Smooth muscle cell (in vitro differentiated cells): Measurements from ENCODE around the gene TLL1. TPM values are rescaled to one million over a fixed set of nuclear protein-coding genes. Genes with fewer than 3 reads are reported as not detected.

Experiments used
- DNase-seq: peaks from one replicate; lab custom pipeline; 2025; ENCODE audit not compliant: unreplicated experiment; lab: John Stamatoyannopoulos, UW
- H2AFZ ChIP-seq: fragments of 200-600 bp; sonication (generic); 2 replicates; pipeline ENCODE4 v1.6.0; 2016; ENCODE audit warnings: antibody characterized with exemption, low read depth, mild to moderate bottlenecking
- H3F3A ChIP-seq: fragments of 200-600 bp; sonication (generic); 2 replicates; pipeline ENCODE4 v1.6.0; 2017; ENCODE audit warnings: antibody characterized with exemption, low read depth
- H3K27ac ChIP-seq: fragments of 200-600 bp; sonication (generic); 2 replicates; pipeline ENCODE4 v1.5.1; 2016; ENCODE audit warnings: low read depth, mild to moderate bottlenecking
- H3K27me3 ChIP-seq: fragments of 200-600 bp; sonication (generic); 2 replicates; pipeline ENCODE4 v1.6.1; 2016; ENCODE audit warnings: low read depth, mild to moderate bottlenecking
- H3K36me3 ChIP-seq: fragments of 200-600 bp; sonication (generic); 2 replicates; pipeline ENCODE4 v1.5.1; 2016; ENCODE audit warnings: low read depth
- H3K4me1 ChIP-seq: fragments of 200-600 bp; sonication (generic); 2 replicates; pipeline ENCODE4 v1.5.1; 2016; ENCODE audit warnings: low read depth
- H3K4me2 ChIP-seq: fragments of 200-600 bp; sonication (generic); 2 replicates; pipeline ENCODE4 v1.6.0; 2016; ENCODE audit warnings: mild to moderate bottlenecking
- H3K4me3 ChIP-seq: fragments of 200-600 bp; sonication (generic); 2 replicates; pipeline ENCODE4 v1.5.1; 2016; ENCODE audit warnings: mild to moderate bottlenecking
- H3K79me2 ChIP-seq: fragments of 200-600 bp; sonication (generic); 2 replicates; pipeline ENCODE4 v1.6.0; 2016; ENCODE audit warnings: low read depth, mild to moderate bottlenecking
- H3K9ac ChIP-seq: fragments of 200-600 bp; sonication (generic); 2 replicates; pipeline ENCODE4 v1.6.0; 2016; ENCODE audit warnings: low read depth
- H3K9me3 ChIP-seq: fragments of 200-600 bp; sonication (generic); replicated peaks from 2 replicates; pipeline ENCODE4 v1.5.1; 2016; ENCODE audit warnings: low read depth
- H4K20me1 ChIP-seq: fragments of 200-600 bp; sonication (generic); 2 replicates; pipeline ENCODE4 v1.6.0; 2016; ENCODE audit warnings: low read depth
- WGBS: methylation state at CpG from one replicate; pipeline ENCODE4 v1.1.7; 2016; ENCODE audit warnings: low lambda C conversion rate; 5-methylcytosine and 5-hydroxymethylcytosine counted together
- polyA plus RNA-seq: library from polyadenylated mRNA; unstranded; fragments of >200 nt; fragmentation: Nextera tagmentation; extraction: Ambion mirVana; gene quantifications from 2 replicates; pipeline ENCODE4 v1.2.1, GENCODE V29; 2016
- total RNA-seq: library from RNA; depleted of rRNA; stranded (reverse); fragments of >200 nt; gene quantifications from 2 replicates; pipeline ENCODE4 v1.2.3, GENCODE V29; 2014
- TF ChIP-seq, protein P1 (sequence below): fragments of 200-600 bp; sonication (generic); IDR thresholded peaks from 2 replicates; pipeline ENCODE4 v1.5.1; 2017; ENCODE audit warnings: borderline replicate concordance, mild to moderate bottlenecking, antibody characterized with exemption; ENCODE audit not compliant: insufficient read depth, poor library complexity, severe bottlenecking

Gene TLL1
- total and polyA plus RNA-seq, 2 experiments from 2014 or later, result 0.16 to 13.6 TPM

DNA sequence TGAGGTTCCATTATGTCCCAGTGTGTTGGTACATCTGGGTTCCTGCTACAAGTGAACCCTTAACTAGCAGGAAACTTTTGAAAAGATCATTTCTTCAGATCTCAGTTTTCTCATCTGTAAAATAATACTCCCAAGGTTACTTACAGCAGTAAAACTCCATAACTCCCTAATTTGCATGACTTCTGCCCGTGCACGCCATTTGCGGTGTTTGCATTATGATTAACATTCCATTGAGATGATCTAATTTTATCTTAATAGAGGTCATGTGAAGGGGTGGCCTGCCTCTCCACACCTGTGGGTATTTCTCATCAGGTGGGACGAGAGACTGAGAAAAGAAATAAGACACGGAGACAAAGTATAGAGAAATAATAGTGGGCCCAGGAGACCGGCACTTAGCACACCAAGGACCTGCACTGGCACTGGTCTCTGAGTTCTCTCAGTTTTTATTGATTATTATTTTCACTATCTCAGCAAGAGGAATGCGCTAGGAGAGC lies 219.8 kb downstream of the TLL1 start:
- no peaks in the 10 kb centered on the region for H3F3A ChIP-seq
- no peak overlapping the region for H3K4me3 ChIP-seq
- H3K4me2 ChIP-seq, result no peak overlapping the region
- H3K9me3 ChIP-seq, result no peaks in the 10 kb centered on the region
- H3K9ac ChIP-seq, result no peak overlapping the region
- no peaks in the 10 kb centered on the region for H3K27me3 ChIP-seq
- no peak for DNase-seq
- TF ChIP-seq, protein P1, sequence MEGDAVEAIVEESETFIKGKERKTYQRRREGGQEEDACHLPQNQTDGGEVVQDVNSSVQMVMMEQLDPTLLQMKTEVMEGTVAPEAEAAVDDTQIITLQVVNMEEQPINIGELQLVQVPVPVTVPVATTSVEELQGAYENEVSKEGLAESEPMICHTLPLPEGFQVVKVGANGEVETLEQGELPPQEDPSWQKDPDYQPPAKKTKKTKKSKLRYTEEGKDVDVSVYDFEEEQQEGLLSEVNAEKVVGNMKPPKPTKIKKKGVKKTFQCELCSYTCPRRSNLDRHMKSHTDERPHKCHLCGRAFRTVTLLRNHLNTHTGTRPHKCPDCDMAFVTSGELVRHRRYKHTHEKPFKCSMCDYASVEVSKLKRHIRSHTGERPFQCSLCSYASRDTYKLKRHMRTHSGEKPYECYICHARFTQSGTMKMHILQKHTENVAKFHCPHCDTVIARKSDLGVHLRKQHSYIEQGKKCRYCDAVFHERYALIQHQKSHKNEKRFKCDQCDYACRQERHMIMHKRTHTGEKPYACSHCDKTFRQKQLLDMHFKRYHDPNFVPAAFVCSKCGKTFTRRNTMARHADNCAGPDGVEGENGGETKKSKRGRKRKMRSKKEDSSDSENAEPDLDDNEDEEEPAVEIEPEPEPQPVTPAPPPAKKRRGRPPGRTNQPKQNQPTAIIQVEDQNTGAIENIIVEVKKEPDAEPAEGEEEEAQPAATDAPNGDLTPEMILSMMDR, result no peak
- H4K20me1 ChIP-seq, result no peaks in the 10 kb centered on the region
- H3K36me3 ChIP-seq, result no peaks in the 10 kb centered on the region
- 73% methylated on average over 7 of the region's 7 CpGs for WGBS
- no peaks in the 10 kb centered on the region for H3K4me1 ChIP-seq
- H2AFZ ChIP-seq, result no peak overlapping the region
- H3K79me2 ChIP-seq, result no peaks in the 10 kb centered on the region
- no peak overlapping the region for H3K27ac ChIP-seq

DNA sequence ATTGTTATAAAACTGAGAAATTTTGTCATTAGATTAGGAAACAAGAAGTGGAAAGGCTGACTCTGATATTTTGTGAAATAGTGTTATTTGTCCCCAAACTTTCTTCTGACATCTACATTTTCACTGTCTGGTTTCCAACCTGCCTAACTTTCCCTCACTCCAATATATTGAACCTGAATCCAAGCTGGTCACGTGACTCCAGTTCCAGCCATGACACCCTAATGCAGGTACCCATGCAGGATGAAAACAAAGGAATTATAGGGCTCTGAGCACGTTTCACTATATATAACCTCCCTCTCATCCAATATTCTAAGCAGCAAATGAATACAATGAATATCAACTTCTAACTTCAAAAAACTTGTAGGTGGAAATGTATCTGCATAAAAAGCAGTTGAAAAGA lies 231.6 kb downstream of the TLL1 start:
- TF ChIP-seq, protein P1, result no peak
- Histone ChIP-seq H3K9me3 (no peaks in the 10 kb centered on the region), H3K36me3 (no peaks in the 10 kb centered on the region), H3K27ac (no peak overlapping the region), H4K20me1 (no peaks in the 10 kb centered on the region), H2AFZ (no peak overlapping the region), H3K4me1 (no peaks in the 10 kb centered on the region), H3F3A (no peaks in the 10 kb centered on the region), H3K4me3 (no peak overlapping the region), H3K9ac (no peak overlapping the region), H3K27me3 (no peaks in the 10 kb centered on the region), H3K79me2 (no peaks in the 10 kb centered on the region), H3K4me2 (no peak overlapping the region)
- WGBS, result 74% methylated on average over 2 of the region's 2 CpGs
- no peak for DNase-seq

DNA sequence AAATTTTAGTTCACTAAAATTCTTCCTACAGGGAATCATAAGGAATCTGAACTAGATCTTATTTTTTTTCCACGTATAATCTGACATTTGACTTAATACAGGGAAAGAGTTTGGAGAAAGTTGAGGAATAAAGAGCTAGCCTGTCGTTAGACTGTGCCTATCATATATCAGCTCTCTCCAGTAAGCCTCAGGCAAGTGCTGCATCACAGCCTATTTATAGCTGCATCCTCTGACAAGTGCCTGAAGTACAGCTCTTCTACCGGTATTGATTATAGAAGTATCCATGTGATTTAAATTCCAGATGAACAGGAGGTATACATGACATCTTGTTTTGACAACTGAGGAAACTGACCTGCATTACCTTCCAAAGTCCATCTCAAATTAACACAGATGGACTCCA lies 248.9 kb downstream of the TLL1 start:
- Histone ChIP-seq H3K27me3 (peaks cover 7% of the 10 kb centered on the region), H3K9ac (no peak overlapping the region), H3K36me3 (no peaks in the 10 kb centered on the region), H3K4me3 (no peak overlapping the region), H3K79me2 (no peaks in the 10 kb centered on the region), H3K9me3 (no peaks in the 10 kb centered on the region), H2AFZ (no peak overlapping the region), H3K27ac (no peak overlapping the region), H3F3A (no peaks in the 10 kb centered on the region), H3K4me1 (no peaks in the 10 kb centered on the region), H4K20me1 (no peaks in the 10 kb centered on the region), H3K4me2 (no peak overlapping the region)
- WGBS, result 74% methylated on average over 3 of the region's 3 CpGs
- DNase-seq, result no peak
- TF ChIP-seq, protein P1, result no peak

GRCh38 chr4:166123546-166123945 lies 250.5 kb downstream of the TLL1 start:
- TF ChIP-seq, protein P1, result no peak
- Histone ChIP-seq H3K9me3 (no peaks in the 10 kb centered on the region), H3K36me3 (no peaks in the 10 kb centered on the region), H2AFZ (no peak overlapping the region), H3K27me3 (peaks cover 7% of the 10 kb centered on the region), H3K79me2 (no peaks in the 10 kb centered on the region), H3K27ac (no peak overlapping the region), H3K9ac (no peak overlapping the region), H3K4me2 (no peak overlapping the region), H4K20me1 (no peaks in the 10 kb centered on the region), H3K4me3 (no peak overlapping the region), H3K4me1 (no peaks in the 10 kb centered on the region), H3F3A (no peaks in the 10 kb centered on the region)
- DNase-seq, result no peak
